ENCODE measurements around the gene SLC35G4. TPM values are rescaled to one million over a fixed set of nuclear protein-coding genes. Genes with fewer than 3 reads are reported as not detected.
"Not testable (repeated sequence)": the region's sequence is repeated elsewhere in the genome, so short reads cannot be mapped to it uniquely, and the experiment has no call there.

SLC35G4 gene
- total RNA-seq, 2 donors from 2014 or later = not detected

DNA sequence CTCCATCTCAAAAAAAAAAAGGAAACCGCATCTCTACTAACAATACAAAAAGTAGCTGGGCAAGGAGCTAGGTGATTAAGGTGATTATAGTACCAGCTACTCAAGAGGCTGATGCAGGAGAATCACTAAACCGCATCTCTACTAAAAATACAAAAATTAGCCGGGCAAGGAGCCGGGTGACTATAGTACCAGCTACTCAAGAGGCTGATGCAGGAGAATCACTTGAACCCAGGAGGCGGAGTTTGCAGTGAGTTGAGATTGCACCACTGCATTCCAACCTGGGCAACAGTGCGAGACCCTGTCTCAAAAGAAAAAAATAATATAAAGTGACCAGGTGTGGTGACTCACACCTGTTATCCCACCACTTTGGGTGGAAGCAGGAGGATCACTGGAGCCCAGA, 5.6 kb downstream of the SLC35G4 start:
- peaks cover 15% of the 10 kb centered on the region for H3K9me3 Mint-ChIP-seq
- not testable (repeated sequence) for DNase-seq; H3K27ac Mint-ChIP-seq; H3K9me3 ChIP-seq (ENCODE audit: control insufficient read depth, low read length); H3K4me3 Mint-ChIP-seq; H3K4me1 Mint-ChIP-seq; H3K9ac ChIP-seq (ENCODE audit: extremely low read depth, low read length, poor library complexity, severe bottlenecking); H3K4me3 ChIP-seq (ENCODE audit: low read length); H3K27ac ChIP-seq (ENCODE audit: low read depth, low read length); H3K36me3 ChIP-seq (ENCODE audit: control insufficient read depth, insufficient read depth, low read length); H3K4me1 ChIP-seq (ENCODE audit: control insufficient read depth, insufficient read depth, low read length); H3K27me3 Mint-ChIP-seq (ENCODE audit: insufficient read depth); H3K36me3 Mint-ChIP-seq (ENCODE audit: low read depth); H3K27me3 ChIP-seq (ENCODE audit: control insufficient read depth, insufficient read depth, low read length, poor library complexity, severe bottlenecking)
- 91% methylated on average over 4 of the region's 6 CpGs; no CpG with 5 or more reads in 1 of the 2 experiments for WGBS, 2 experiments (ENCODE audit: insufficient coverage in 1 of 2, insufficient read length in 1 of 2)

DNA sequence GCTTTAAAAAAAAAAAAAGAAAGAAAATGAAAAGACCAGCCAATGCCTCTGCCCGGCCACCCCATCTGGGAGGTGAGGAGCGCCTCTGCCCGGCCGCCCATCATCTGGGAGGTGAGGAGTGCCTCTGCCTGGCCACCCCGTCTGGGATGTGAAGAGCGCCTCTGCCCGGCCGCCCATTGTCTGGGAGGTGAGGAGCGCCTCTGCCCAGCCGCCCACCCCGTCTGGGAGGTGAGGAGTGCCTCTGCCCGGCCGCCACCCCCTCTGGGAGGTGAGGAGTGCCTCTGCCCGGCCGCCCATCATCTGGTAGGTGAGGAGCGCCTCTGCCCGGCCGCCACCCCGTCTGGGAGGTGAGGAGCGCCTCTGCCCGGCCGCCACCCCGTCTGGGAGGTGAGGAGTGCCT, 37.9 kb downstream of the SLC35G4 start:
- not testable (repeated sequence) for H3K4me3 Mint-ChIP-seq; DNase-seq; H3K27ac Mint-ChIP-seq; H3K4me1 ChIP-seq (ENCODE audit: control insufficient read depth, insufficient read depth, low read length); H3K36me3 ChIP-seq (ENCODE audit: control insufficient read depth, insufficient read depth, low read length); H3K4me3 ChIP-seq (ENCODE audit: low read length); H3K36me3 Mint-ChIP-seq (ENCODE audit: low read depth); H3K9ac ChIP-seq (ENCODE audit: extremely low read depth, low read length, poor library complexity, severe bottlenecking); H3K27me3 ChIP-seq (ENCODE audit: control insufficient read depth, insufficient read depth, low read length, poor library complexity, severe bottlenecking); H3K27ac ChIP-seq (ENCODE audit: low read depth, low read length); H3K4me1 Mint-ChIP-seq; H3K27me3 Mint-ChIP-seq (ENCODE audit: insufficient read depth)
- 90% methylated on average over 4 to 23 of the region's 23 CpGs for WGBS, 2 experiments (ENCODE audit: insufficient coverage in 1 of 2, insufficient read length in 1 of 2)
- peaks cover 21% of the 10 kb centered on the region for H3K9me3 Mint-ChIP-seq
- H3K9me3 ChIP-seq (ENCODE audit: control insufficient read depth, low read length) = peaks cover 10% of the 10 kb centered on the region

GRCh38 chr18:11647804-11648203, 38.4 kb downstream of the SLC35G4 start:
- WGBS, 2 experiments (ENCODE audit: insufficient coverage in 1 of 2, insufficient read length in 1 of 2) = 97 to 98% methylated on average over 12 to 26 of the region's 26 CpGs

GRCh38 chr18:11649839-11650238, 40.4 kb downstream of the SLC35G4 start:
- no peak overlapping the region for H3K4me3 Mint-ChIP-seq
- H3K4me1 Mint-ChIP-seq = no peaks in the 10 kb centered on the region
- Histone ChIP-seq H3K9ac (ENCODE audit: extremely low read depth, low read length, poor library complexity, severe bottlenecking) (no peak overlapping the region), H3K36me3 (ENCODE audit: control insufficient read depth, insufficient read depth, low read length) (no peaks in the 10 kb centered on the region), H3K27me3 (ENCODE audit: control insufficient read depth, insufficient read depth, low read length, poor library complexity, severe bottlenecking) (peaks cover 9% of the 10 kb centered on the region), H3K9me3 (ENCODE audit: control insufficient read depth, low read length) (peaks cover 10% of the 10 kb centered on the region), H3K27ac (ENCODE audit: low read depth, low read length) (no peak overlapping the region), H3K4me1 (ENCODE audit: control insufficient read depth, insufficient read depth, low read length) (no peaks in the 10 kb centered on the region), H3K4me3 (ENCODE audit: low read length) (no peak overlapping the region)
- no peak for TF ChIP-seq CTCF (conservative IDR thresholded peaks at IDR 0.05)
- H3K27ac Mint-ChIP-seq = no peak overlapping the region
- peaks cover 21% of the 10 kb centered on the region for H3K9me3 Mint-ChIP-seq
- WGBS, 2 experiments (ENCODE audit: insufficient coverage in 1 of 2, insufficient read length in 1 of 2) = 90 to 91% methylated on average over 3 to 4 of the region's 4 CpGs
- DNase-seq = no peak
- H3K36me3 Mint-ChIP-seq (ENCODE audit: low read depth) = no peaks in the 10 kb centered on the region
- H3K27me3 Mint-ChIP-seq (ENCODE audit: insufficient read depth) = peaks cover 14% of the 10 kb centered on the region

More at GRCh38 chr18:11647804-11648203, 38.4 kb downstream of the SLC35G4 start:
- H3K4me3 ChIP-seq (ENCODE audit: low read length); H3K27me3 ChIP-seq (ENCODE audit: control insufficient read depth, insufficient read depth, low read length, poor library complexity, severe bottlenecking); H3K4me1 Mint-ChIP-seq; H3K27ac Mint-ChIP-seq; H3K36me3 ChIP-seq (ENCODE audit: control insufficient read depth, insufficient read depth, low read length); H3K9ac ChIP-seq (ENCODE audit: extremely low read depth, low read length, poor library complexity, severe bottlenecking); DNase-seq; H3K27ac ChIP-seq (ENCODE audit: low read depth, low read length); H3K4me3 Mint-ChIP-seq; H3K27me3 Mint-ChIP-seq (ENCODE audit: insufficient read depth); H3K4me1 ChIP-seq (ENCODE audit: control insufficient read depth, insufficient read depth, low read length); H3K36me3 Mint-ChIP-seq (ENCODE audit: low read depth): not testable (repeated sequence)
- H3K9me3 ChIP-seq (ENCODE audit: control insufficient read depth, low read length) = peaks cover 10% of the 10 kb centered on the region
- H3K9me3 Mint-ChIP-seq = peaks cover 21% of the 10 kb centered on the region

All from endodermal cell (in vitro differentiated cells).